Ovary (tissue), 3 donors: Measurements from ENCODE around the gene CAMTA1.

Source experiments
- POLR2A ChIP-seq: fragments of 450-650 bp; IDR thresholded peaks from one replicate; pipeline ENCODE4 v1.6.1; 2017; ENCODE audit warnings: antibody characterized with exemption, mild to moderate bottlenecking, moderate library complexity
- TF ChIP-seq, protein P1 (sequence below), 3 donors: fragments of 450-650 bp in 2 of 3; fragments of 200-600 bp in 1 of 3; IDR thresholded peaks; one replicate each; pipeline versions ENCODE4 v1.5.1 to v1.8.0; 2016 to 2022; ENCODE audit warnings: antibody characterized with exemption in 3 of 3, mild to moderate bottlenecking in 1 of 3
- donor health status: DM: no; HTN: no; CAD: no.

- TF ChIP-seq, protein P1, sequence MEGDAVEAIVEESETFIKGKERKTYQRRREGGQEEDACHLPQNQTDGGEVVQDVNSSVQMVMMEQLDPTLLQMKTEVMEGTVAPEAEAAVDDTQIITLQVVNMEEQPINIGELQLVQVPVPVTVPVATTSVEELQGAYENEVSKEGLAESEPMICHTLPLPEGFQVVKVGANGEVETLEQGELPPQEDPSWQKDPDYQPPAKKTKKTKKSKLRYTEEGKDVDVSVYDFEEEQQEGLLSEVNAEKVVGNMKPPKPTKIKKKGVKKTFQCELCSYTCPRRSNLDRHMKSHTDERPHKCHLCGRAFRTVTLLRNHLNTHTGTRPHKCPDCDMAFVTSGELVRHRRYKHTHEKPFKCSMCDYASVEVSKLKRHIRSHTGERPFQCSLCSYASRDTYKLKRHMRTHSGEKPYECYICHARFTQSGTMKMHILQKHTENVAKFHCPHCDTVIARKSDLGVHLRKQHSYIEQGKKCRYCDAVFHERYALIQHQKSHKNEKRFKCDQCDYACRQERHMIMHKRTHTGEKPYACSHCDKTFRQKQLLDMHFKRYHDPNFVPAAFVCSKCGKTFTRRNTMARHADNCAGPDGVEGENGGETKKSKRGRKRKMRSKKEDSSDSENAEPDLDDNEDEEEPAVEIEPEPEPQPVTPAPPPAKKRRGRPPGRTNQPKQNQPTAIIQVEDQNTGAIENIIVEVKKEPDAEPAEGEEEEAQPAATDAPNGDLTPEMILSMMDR (IDR thresholded peaks at IDR 0.05), result no peak
- TF ChIP-seq POLR2A, result no peak
These were observed 361.5 kb downstream of the CAMTA1 start for GRCh38 chr1:7146710-7147109.
